Measurements from ENCODE around the gene MYO5A.

MYO5A gene

GRCh38 chr15:52290329-52290728 lies 238.4 kb downstream of the MYO5A start:
- no peaks in the 10 kb centered on the region for H3K79me2 ChIP-seq (ENCODE audit: insufficient read depth, low read length)

GRCh38 chr15:52289629-52290081 lies 239.0 kb downstream of the MYO5A start:
- no peak overlapping the region for H2AFZ ChIP-seq (ENCODE audit: low read depth, low read length, severe bottlenecking)
- no peaks in the 10 kb centered on the region for H3K9me3 ChIP-seq (ENCODE audit: insufficient read depth, low read length)
- no peaks in the 10 kb centered on the region for H3K27me3 ChIP-seq (ENCODE audit: low read length)
- H3K4me2 ChIP-seq (ENCODE audit: low read depth, low read length, poor library complexity, severe bottlenecking) = no peak overlapping the region
- no peaks in the 10 kb centered on the region for H3F3A ChIP-seq (ENCODE audit: insufficient read depth)
- H3K79me2 ChIP-seq (ENCODE audit: insufficient read depth, low read length) = no peaks in the 10 kb centered on the region
- no peak overlapping the region for H3K27ac ChIP-seq (ENCODE audit: low read depth, low read length)
- no peak overlapping the region for H3K4me3 ChIP-seq (ENCODE audit: insufficient read depth, low read length, poor library complexity, severe bottlenecking)
- no peaks in the 10 kb centered on the region for H3K36me3 ChIP-seq (ENCODE audit: low read length)
- no peaks in the 10 kb centered on the region for H4K20me1 ChIP-seq (ENCODE audit: low read depth, low read length)
- TF ChIP-seq CTCF (IDR thresholded peaks at IDR 0.05; ENCODE audit: insufficient read depth, low read length, poor library complexity, severe bottlenecking) = no peak
- no peak for TF ChIP-seq EZH2phosphoT487 (conservative IDR thresholded peaks at IDR 0.05; ENCODE audit: low read length)
- H3K9me2 ChIP-seq (replicated peaks; ENCODE audit: insufficient read depth, low read length) = no peaks in the 10 kb centered on the region
- no peak overlapping the region for H3K9ac ChIP-seq (ENCODE audit: low read length)

More at GRCh38 chr15:52290329-52290728, 238.4 kb downstream of the MYO5A start:
- H3K27ac ChIP-seq (ENCODE audit: low read depth, low read length) = no peak overlapping the region
- no peaks in the 10 kb centered on the region for H3K36me3 ChIP-seq (ENCODE audit: low read length)
- TF ChIP-seq CTCF (IDR thresholded peaks at IDR 0.05; ENCODE audit: insufficient read depth, low read length, poor library complexity, severe bottlenecking) = no peak
- TF ChIP-seq EZH2phosphoT487 (conservative IDR thresholded peaks at IDR 0.05; ENCODE audit: low read length) = no peak
- no peak overlapping the region for H3K4me2 ChIP-seq (ENCODE audit: low read depth, low read length, poor library complexity, severe bottlenecking)
- H4K20me1 ChIP-seq (ENCODE audit: low read depth, low read length) = no peaks in the 10 kb centered on the region
- H3K9me3 ChIP-seq (ENCODE audit: insufficient read depth, low read length) = no peaks in the 10 kb centered on the region
- no peak overlapping the region for H2AFZ ChIP-seq (ENCODE audit: low read depth, low read length, severe bottlenecking)
- no peaks in the 10 kb centered on the region for H3K9me2 ChIP-seq (replicated peaks; ENCODE audit: insufficient read depth, low read length)
- H3K9ac ChIP-seq (ENCODE audit: low read length) = no peak overlapping the region
- H3K4me3 ChIP-seq (ENCODE audit: insufficient read depth, low read length, poor library complexity, severe bottlenecking) = no peak overlapping the region
- H3F3A ChIP-seq (ENCODE audit: insufficient read depth) = no peaks in the 10 kb centered on the region
- no peaks in the 10 kb centered on the region for H3K27me3 ChIP-seq (ENCODE audit: low read length)

- H3K27me3 ChIP-seq (ENCODE audit: low read length) = no peaks in the 10 kb centered on the region
- H3K9me3 ChIP-seq (ENCODE audit: insufficient read depth, low read length) = no peaks in the 10 kb centered on the region
- no peak overlapping the region for H3K9ac ChIP-seq (ENCODE audit: low read length)
- H3K9me2 ChIP-seq (replicated peaks; ENCODE audit: insufficient read depth, low read length) = no peaks in the 10 kb centered on the region
- H3F3A ChIP-seq (ENCODE audit: insufficient read depth) = no peaks in the 10 kb centered on the region
- no peaks in the 10 kb centered on the region for H3K36me3 ChIP-seq (ENCODE audit: low read length)
- H2AFZ ChIP-seq (ENCODE audit: low read depth, low read length, severe bottlenecking) = no peak overlapping the region
- no peak for TF ChIP-seq EZH2phosphoT487 (conservative IDR thresholded peaks at IDR 0.05; ENCODE audit: low read length)
- no peak overlapping the region for H3K27ac ChIP-seq (ENCODE audit: low read depth, low read length)
- H3K79me2 ChIP-seq (ENCODE audit: insufficient read depth, low read length) = no peaks in the 10 kb centered on the region
- no peak overlapping the region for H3K4me3 ChIP-seq (ENCODE audit: insufficient read depth, low read length, poor library complexity, severe bottlenecking)
- no peak overlapping the region for H3K4me2 ChIP-seq (ENCODE audit: low read depth, low read length, poor library complexity, severe bottlenecking)
- no peaks in the 10 kb centered on the region for H4K20me1 ChIP-seq (ENCODE audit: low read depth, low read length)
These were observed 239.7 kb downstream of the MYO5A start for GRCh38 chr15:52288986-52289385.

GRCh38 chr15:52288051-52288942 lies 240.4 kb downstream of the MYO5A start:
- H3K9me3 ChIP-seq (ENCODE audit: insufficient read depth, low read length) = no peaks in the 10 kb centered on the region
- H3K9ac ChIP-seq (ENCODE audit: low read length) = no peak overlapping the region

More at GRCh38 chr15:52288051-52288942, 240.4 kb downstream of the MYO5A start:
- no peaks in the 10 kb centered on the region for H3F3A ChIP-seq (ENCODE audit: insufficient read depth)
- H3K27ac ChIP-seq (ENCODE audit: low read depth, low read length) = no peak overlapping the region
- H3K27me3 ChIP-seq (ENCODE audit: low read length) = no peaks in the 10 kb centered on the region
- TF ChIP-seq CTCF (IDR thresholded peaks at IDR 0.05; ENCODE audit: insufficient read depth, low read length, poor library complexity, severe bottlenecking) (no peak), EZH2phosphoT487 (conservative IDR thresholded peaks at IDR 0.05; ENCODE audit: low read length) (no peak)
- no peaks in the 10 kb centered on the region for H3K79me2 ChIP-seq (ENCODE audit: insufficient read depth, low read length)
- H3K9me2 ChIP-seq (replicated peaks; ENCODE audit: insufficient read depth, low read length) = no peaks in the 10 kb centered on the region
- H4K20me1 ChIP-seq (ENCODE audit: low read depth, low read length) = no peaks in the 10 kb centered on the region
- no peak overlapping the region for H3K4me3 ChIP-seq (ENCODE audit: insufficient read depth, low read length, poor library complexity, severe bottlenecking)
- no peak overlapping the region for H3K4me2 ChIP-seq (ENCODE audit: low read depth, low read length, poor library complexity, severe bottlenecking)
- H3K36me3 ChIP-seq (ENCODE audit: low read length) = no peaks in the 10 kb centered on the region
- no peak overlapping the region for H2AFZ ChIP-seq (ENCODE audit: low read depth, low read length, severe bottlenecking)

Measured in SU-DHL-6 (cell line).